Measurements from ENCODE around the gene RNF123.

The RNF123 gene

GRCh38 chr3:49721596-49721895, 32.2 kb downstream of the RNF123 start:
- no peak for DNase-seq (ENCODE audit: insufficient read length, low spot score)
- FAIRE-seq: no peak
- TF ChIP-seq, protein P1, sequence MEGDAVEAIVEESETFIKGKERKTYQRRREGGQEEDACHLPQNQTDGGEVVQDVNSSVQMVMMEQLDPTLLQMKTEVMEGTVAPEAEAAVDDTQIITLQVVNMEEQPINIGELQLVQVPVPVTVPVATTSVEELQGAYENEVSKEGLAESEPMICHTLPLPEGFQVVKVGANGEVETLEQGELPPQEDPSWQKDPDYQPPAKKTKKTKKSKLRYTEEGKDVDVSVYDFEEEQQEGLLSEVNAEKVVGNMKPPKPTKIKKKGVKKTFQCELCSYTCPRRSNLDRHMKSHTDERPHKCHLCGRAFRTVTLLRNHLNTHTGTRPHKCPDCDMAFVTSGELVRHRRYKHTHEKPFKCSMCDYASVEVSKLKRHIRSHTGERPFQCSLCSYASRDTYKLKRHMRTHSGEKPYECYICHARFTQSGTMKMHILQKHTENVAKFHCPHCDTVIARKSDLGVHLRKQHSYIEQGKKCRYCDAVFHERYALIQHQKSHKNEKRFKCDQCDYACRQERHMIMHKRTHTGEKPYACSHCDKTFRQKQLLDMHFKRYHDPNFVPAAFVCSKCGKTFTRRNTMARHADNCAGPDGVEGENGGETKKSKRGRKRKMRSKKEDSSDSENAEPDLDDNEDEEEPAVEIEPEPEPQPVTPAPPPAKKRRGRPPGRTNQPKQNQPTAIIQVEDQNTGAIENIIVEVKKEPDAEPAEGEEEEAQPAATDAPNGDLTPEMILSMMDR (IDR thresholded peaks at IDR 0.05; ENCODE audit: insufficient read depth, missing control alignments): no peak

DNA sequence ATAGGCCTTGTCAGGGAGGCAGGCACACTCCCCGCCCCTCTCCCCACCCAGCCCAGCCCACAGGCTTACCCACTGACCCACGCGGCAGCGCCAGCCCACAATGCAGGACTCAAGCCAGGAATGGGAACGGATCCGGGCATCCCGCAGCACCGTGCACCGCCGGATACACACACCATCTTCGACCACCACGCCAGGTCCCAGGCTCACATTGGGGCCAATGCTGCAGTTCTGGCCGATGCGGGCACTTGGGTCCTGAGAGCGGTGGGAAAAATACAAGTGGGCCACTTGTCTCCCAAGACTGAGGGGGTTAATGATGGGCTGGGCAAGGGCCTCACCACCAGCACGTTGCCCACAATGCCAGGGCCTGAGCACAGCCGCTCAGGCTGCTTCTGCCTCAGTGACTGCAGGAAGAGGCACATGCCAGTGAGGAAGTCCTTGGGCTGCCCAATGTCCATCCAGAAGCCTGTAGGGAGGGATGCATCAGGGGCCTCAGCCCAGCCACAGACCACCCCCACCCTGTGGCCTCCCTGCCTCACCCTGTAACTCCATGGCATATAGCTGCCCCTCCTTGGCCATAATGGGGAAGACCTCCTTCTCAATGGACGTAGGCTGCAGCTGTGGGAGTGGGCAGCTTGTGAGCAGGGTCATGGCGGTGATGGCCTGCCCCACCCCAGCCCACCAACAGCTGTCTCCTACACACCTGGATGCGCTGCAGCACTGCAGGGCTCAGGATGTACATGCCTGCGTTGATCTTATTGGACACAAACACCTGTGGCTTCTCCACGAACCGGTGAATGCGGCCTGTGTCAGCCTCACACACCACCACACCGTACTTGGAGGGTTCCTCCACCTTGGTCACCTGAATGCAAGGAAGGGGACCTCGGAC, 32.8 kb downstream of the RNF123 start:
- TF ChIP-seq, protein P1 (IDR thresholded peaks at IDR 0.05; ENCODE audit: insufficient read depth, missing control alignments): no peak
- no peak for DNase-seq (ENCODE audit: insufficient read length, low spot score)
- FAIRE-seq: no peak

GRCh38 chr3:49722896-49723295, 33.5 kb downstream of the RNF123 start:
- FAIRE-seq: no peak
- no peak for DNase-seq (ENCODE audit: insufficient read length, low spot score)
- TF ChIP-seq, protein P1 (IDR thresholded peaks at IDR 0.05; ENCODE audit: insufficient read depth, missing control alignments): no peak

DNA sequence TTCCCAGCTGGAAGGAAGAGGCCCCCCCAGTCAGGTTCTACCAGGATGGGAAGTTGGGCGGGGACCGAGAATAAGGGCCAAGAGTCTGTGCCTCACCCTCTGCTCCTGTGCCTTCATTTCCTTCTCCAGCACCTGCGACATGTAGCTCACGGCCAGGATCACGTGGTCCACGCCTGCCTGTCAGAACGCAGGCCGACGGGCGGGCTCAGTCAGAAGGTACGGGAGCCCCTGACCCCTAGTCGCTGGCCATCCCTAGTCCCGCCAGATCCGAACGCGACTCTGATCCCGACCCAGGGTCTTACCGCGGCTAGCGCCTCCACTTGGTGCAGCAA, 33.9 kb downstream of the RNF123 start:
- TF ChIP-seq, protein P1 (IDR thresholded peaks at IDR 0.05; ENCODE audit: insufficient read depth, missing control alignments): no peak
- FAIRE-seq: no peak
- DNase-seq (ENCODE audit: insufficient read length, low spot score): no peak

DNA sequence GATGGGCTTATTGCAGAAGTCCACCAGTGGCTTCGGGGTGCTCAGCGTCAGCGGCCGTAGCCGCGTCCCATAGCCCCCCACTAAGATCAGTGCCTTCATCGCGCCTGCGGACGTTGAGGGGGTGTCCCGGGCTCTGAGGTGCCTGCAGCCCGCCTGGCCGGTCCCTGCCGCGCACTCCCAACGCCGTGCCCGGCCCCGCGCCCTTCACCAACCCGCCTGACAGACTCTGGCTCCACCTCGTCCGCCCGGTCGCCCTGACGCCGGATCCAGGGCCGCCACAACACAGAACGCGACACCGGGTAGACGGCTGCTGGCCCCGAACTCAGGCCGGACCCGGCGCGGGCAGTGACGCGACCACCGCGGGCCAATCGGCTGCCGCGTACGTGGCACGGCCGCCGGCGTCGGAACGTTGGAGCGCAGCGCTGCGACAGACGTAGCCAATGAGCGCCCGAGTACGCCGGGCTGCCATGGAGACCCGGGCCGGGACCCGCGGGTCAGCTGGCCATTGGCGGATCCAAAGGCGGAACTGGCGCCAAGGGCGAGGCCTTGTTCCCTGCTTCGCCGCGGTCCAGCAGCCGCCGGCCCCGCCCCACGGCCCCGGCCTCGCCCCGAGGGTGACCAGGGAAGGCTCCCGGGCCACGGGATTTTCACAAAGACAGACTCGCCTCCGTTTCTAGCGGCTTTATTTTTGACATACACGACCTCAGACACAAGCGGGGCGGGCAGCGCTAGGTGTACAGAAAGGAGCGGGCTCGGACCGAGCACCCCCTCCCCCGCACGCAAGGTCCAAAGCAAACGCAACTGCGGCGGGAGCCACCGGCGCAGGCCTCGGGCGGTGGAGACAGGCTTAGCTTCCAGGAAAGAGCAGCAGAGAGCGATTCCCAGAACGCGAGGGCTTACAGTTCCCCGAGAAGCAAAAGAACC, 34.5 kb downstream of the RNF123 start, which contains the start of gene GMPPB:
Gene GMPPB (minus strand): TSS at position 324 of the 924 bp plus-strand sequence. CDS start 225 bp downstream, at position 99.
- DNase-seq (ENCODE audit: insufficient read length, low spot score) (peak; percentile 98), FAIRE-seq (no peak)
- TF ChIP-seq, protein P1 (IDR thresholded peaks at IDR 0.05; ENCODE audit: insufficient read depth, missing control alignments): no peak

- TF ChIP-seq, protein P1 (IDR thresholded peaks at IDR 0.05; ENCODE audit: insufficient read depth, missing control alignments): no peak
- DNase-seq (ENCODE audit: insufficient read length, low spot score): no peak
- no peak for FAIRE-seq
Measured at GRCh38 chr3:49724586-49724985, 35.2 kb downstream of the RNF123 start.

All from D721Med (cell line).